ENCODE data around the gene TMEM176B. TPM values are rescaled to one million over a fixed set of nuclear protein-coding genes. Genes with fewer than 3 reads are reported as not detected.

Gene TMEM176B
- total RNA-seq, 3 donors from 2014 or later = 210 to 401 (median 338) TPM

- no peak for ATAC-seq
- Histone ChIP-seq H3K4me3 (no peak overlapping the region), H3K4me1 (ENCODE audit: low read depth) (peaks cover 20% of the 10 kb centered on the region), H3K36me3 (ENCODE audit: low read depth) (no peaks in the 10 kb centered on the region), H3K9me3 (no peaks in the 10 kb centered on the region)
- intact Hi-C loops (cut with DNase I, micrococcal nuclease) = no loop called here
- DNase-seq = no peak
- TF ChIP-seq CTCF (IDR thresholded peaks at IDR 0.05) = no peak
Observed at GRCh38 chr7:150828384-150828783, 28.2 kb upstream of the TMEM176B start.

- H3K9me3 ChIP-seq = no peaks in the 10 kb centered on the region
- H3K4me3 ChIP-seq = no peak overlapping the region
- ATAC-seq = peak; percentile 82
- peaks cover 20% of the 10 kb centered on the region for H3K4me1 ChIP-seq (ENCODE audit: low read depth)
- no peak for TF ChIP-seq CTCF (IDR thresholded peaks at IDR 0.05)
- DNase-seq = peak in 2 of 3 donors; percentile 68 to 77
- intact Hi-C loops (cut with DNase I, micrococcal nuclease) = no loop called here
- H3K36me3 ChIP-seq (ENCODE audit: low read depth) = no peaks in the 10 kb centered on the region
Observed at GRCh38 chr7:150826061-150826849, 26.1 kb upstream of the TMEM176B start.

- TF ChIP-seq CTCF (IDR thresholded peaks at IDR 0.05) = no peak
- Histone ChIP-seq H3K4me3 (no peak overlapping the region), H3K9me3 (no peaks in the 10 kb centered on the region), H3K4me1 (ENCODE audit: low read depth) (peaks cover 11% of the 10 kb centered on the region), H3K36me3 (ENCODE audit: low read depth) (no peaks in the 10 kb centered on the region)
- intact Hi-C loops (cut with DNase I, micrococcal nuclease) = no loop called here
- no peak for ATAC-seq
- DNase-seq = no peak
Observed at GRCh38 chr7:150824379-150825177, 24.4 kb upstream of the TMEM176B start.

GRCh38 chr7:150823484-150824126 is 23.4 kb upstream of the TMEM176B start:
- H3K4me3 ChIP-seq = no peak overlapping the region
- intact Hi-C loops (cut with DNase I, micrococcal nuclease) = no loop called here
- H3K4me1 ChIP-seq (ENCODE audit: low read depth) = peaks cover 11% of the 10 kb centered on the region
- DNase-seq (no peak), ATAC-seq (no peak)
- no peak for TF ChIP-seq CTCF (IDR thresholded peaks at IDR 0.05)
- no peaks in the 10 kb centered on the region for H3K9me3 ChIP-seq
- no peaks in the 10 kb centered on the region for H3K36me3 ChIP-seq (ENCODE audit: low read depth)

- no peaks in the 10 kb centered on the region for H3K36me3 ChIP-seq (ENCODE audit: low read depth)
- ATAC-seq = no peak
- H3K4me1 ChIP-seq (ENCODE audit: low read depth) = peaks cover 11% of the 10 kb centered on the region
- H3K4me3 ChIP-seq = no peak overlapping the region
- no peak for DNase-seq
- intact Hi-C loops (cut with DNase I, micrococcal nuclease) = no loop called here
- no peaks in the 10 kb centered on the region for H3K9me3 ChIP-seq
- no peak for TF ChIP-seq CTCF (IDR thresholded peaks at IDR 0.05)
Observed at GRCh38 chr7:150823043-150823442, 22.9 kb upstream of the TMEM176B start.

Data from mucosa of descending colon (tissue), 3 donors.